Umbilical cord (tissue), 2 donors: Measurements from ENCODE around the gene KRT73. TPM values are rescaled to one million over a fixed set of nuclear protein-coding genes. Genes with fewer than 3 reads are reported as not detected.
"Not testable (repeated sequence)": the region's sequence is repeated elsewhere in the genome, so short reads cannot be mapped to it uniquely, and the experiment has no call there.

Experiments
- DNase-seq: peaks from one replicate; pipeline ENCODE4 v3.0.0-alpha.2; 2015; ENCODE audit warnings: low spot score
- total RNA-seq: library from RNA; depleted of rRNA; stranded (reverse); fragments of >200 nt; gene quantifications from one replicate; pipeline ENCODE4 v1.2.3, GENCODE V29; 2014; ENCODE audit warnings: low replicate concordance; ENCODE audit not compliant: insufficient read depth

The KRT73 gene
- total RNA-seq, 1 donor from 2014 or later = not detected

GRCh38 chr12:52601671-52602070, 16.7 kb downstream of the KRT73 start:
- DNase-seq = no peak

DNA sequence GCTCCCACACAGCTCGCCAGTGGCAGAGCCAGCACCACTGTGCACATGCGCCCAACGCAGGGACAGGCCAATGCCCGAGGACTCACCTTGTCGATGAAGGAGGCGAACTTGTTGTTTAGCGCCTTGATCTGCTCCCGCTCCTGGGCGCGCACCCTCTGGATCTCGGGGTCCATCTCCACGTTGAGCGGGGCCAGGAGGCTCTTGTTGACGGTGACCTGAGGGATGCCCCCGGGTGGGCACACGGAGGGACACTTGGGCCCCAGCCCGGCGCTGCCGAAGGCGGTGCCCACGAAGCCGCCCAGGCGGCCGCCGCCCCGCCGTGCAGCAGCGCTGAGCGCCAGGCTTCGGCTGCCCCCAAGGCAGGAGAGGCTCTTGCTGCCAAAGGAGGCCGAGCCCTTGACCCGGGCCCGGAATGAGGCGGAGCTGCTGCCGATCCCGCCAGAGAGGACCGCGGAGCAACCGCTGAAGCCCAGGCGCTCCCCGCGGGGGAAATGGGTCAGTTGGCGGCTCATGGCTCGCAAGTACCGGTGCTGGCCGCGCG, 17.3 kb downstream of the KRT73 start, which contains the start of gene KRT72:
KRT72 (minus strand) TSS at position 523 of the 541 bp plus-strand sequence; CDS start at position 512, 11 bp downstream.
- DNase-seq = no peak

DNA sequence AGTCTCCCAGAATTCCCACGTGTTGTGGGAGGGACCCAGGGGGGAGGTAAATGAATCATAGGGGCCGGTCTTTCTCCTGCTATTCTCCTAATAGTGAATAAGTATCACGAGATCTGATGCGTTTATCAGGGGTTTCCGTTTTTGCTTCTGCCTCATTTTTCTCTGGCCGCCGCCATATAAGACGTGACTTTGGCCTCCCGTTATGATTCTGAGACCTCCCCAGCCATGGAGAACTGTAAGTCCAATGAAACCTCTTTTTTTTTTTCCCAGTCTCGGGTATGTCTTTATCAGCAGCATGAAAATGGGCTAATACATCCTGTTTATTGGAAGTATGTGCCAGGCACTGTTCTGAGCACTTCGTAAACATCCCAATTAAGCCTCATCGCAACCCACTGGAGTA, 17.9 kb downstream of the KRT73 start:
- DNase-seq = no peak

- no peak for DNase-seq
Observed at GRCh38 chr12:52600071-52600470, 18.3 kb downstream of the KRT73 start.

- no peak for DNase-seq
Observed at GRCh38 chr12:52598966-52599365, 19.4 kb downstream of the KRT73 start.

DNA sequence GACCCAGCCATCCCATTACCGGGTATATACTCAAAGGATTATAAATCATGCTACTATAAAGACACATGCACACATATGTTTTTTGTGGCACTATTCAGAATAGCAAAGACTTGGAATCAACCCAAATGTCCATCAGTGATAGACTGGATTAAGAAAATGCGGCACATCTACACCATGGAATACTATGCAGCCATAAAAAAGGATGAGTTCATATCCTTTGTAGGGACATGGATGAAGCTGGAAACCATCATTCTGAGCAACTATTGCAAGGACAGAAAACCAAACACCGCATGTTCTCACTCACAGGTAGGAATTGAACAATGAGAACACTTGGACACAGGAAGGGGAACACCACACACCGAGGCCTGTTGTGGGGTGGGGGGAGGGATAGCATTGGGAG, 24.1 kb downstream of the KRT73 start:
- DNase-seq = not testable (repeated sequence)

DNA sequence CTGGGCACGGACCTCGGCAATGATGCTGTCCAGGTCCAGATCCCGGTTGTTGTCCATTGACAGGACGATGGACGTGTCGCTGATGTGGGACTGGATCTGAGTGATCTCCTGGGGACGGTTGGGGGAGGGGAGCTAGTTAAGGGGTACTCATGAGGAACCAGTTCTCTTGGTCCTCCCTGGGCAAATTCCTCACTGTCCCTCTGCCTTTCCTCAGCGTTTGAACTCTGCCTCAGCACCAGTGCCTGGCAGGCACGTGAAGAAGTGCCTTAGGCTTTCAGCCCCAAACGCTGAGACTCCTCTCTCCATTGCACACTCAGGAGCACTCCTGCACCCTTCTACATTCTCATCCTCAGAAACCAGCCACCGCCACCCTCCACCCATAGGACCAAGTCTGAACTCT, 26.8 kb downstream of the KRT73 start:
- DNase-seq = no peak

DNA sequence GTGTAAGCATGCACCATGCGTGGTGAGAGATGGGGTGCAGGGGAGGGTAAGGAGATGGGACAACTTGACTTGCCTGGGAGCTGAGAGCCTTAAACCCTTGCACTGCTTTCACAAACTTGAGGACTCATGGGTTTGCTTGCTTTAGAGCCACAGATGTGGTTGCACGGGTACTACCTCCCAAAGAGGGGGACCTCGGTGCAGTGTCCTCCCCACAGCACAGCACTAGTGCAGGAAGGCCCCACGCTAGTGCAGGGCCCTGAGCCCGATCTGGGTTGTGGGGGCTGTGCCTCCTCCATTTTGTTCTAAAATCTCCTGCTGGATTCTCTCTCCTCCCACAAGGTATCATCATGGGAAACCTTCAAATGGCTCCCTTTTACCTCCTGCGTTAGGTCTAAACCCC, 28.3 kb downstream of the KRT73 start:
- DNase-seq = no peak

DNA sequence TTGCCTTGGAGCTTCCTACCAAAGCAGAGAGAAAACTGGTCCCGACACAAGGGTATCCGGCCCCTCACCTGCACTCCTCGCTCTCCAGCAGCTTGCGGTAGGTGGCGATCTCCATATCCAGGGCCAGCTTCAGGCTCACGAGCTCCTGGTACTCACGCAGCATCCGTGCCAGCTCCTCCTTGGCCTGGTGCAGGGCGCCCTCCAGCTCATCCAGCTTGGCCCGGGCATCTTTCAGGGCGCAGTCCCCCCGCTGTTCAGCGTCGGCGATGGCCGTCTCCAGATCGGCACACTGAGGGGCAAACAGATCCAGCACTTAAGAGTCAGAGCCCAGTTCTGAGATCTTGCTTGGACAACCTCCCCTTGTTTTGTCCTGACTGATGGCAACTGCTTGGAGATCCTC, 30.8 kb downstream of the KRT73 start:
- DNase-seq = no peak

GRCh38 chr12:52585946-52586345, 32.4 kb downstream of the KRT73 start:
- no peak for DNase-seq

GRCh38 chr12:52585066-52585465, 33.3 kb downstream of the KRT73 start:
- DNase-seq = no peak

- no peak for DNase-seq
Observed at GRCh38 chr12:52584156-52584682, 34.1 kb downstream of the KRT73 start.

- peak; percentile 88 for DNase-seq
Observed at GRCh38 chr12:52582971-52583456, 35.3 kb downstream of the KRT73 start.

DNA sequence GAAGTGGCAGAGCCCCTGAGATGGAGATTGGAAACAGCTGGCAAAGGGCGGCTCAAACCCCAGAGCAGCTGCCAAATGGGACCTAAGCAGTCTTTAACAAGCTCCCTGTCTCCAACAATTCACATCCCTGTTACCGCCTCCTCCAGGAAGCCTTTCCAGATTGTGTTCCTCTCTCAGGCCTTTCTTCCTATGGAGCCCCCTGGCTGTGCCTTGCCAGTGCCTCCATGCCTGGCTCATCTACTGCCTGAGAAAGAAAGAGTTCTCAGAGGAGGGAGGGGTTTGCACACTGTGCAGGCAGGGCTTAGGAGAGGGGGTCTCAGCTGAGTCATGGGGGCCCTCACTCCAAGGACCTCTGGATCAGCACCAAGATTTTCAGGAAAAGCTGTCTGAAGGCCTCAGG, 35.9 kb downstream of the KRT73 start:
- DNase-seq = no peak

- peak; percentile 39 for DNase-seq
Observed at GRCh38 chr12:52581481-52581880, 36.9 kb downstream of the KRT73 start.

DNA sequence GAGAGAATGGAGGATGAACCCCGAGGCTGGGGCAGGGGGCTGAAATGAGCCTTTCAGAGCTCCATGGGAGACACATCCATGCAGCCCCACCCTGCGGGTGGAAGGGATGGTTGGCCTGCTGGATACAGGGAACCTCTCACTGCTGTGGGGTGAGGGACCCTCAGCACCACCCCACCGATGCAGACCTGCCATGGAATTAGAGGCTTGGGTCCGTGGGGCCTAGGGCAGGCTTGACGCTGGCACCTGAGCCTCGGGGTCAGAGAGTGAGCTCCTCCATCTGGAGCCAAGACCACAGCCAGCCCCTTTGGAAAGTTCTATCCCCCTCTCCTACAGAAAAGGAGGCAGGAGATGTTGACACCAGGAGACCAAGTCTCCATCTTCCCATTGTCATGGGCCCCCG, 37.3 kb downstream of the KRT73 start:
- no peak for DNase-seq

- DNase-seq = no peak
Observed at GRCh38 chr12:52580496-52580895, 37.9 kb downstream of the KRT73 start.

GRCh38 chr12:52579468-52580465, 38.6 kb downstream of the KRT73 start:
- DNase-seq = peak; percentile 65

DNA sequence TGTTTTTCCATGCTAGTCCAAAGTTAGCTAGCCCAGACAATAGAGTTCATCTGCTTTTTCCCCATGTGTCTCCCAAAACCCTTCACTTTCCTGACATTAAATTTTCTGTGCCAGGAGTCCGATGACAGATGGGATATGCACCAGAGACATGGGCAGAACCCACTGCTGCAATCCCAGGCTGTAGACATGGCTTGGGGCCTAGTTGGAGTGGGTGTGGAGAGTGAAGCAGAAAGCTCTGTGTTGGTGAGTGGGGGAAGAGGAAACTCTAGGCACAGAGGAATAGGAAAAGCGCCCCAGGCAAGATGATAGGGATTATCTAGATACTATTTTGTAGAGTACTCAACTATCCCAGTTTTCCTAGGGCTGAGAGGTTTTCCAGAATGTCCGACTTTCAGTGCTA, 39.9 kb downstream of the KRT73 start:
- DNase-seq = peak; percentile 68

- DNase-seq = no peak
Observed at GRCh38 chr12:52577316-52577715, 41.0 kb downstream of the KRT73 start.

DNA sequence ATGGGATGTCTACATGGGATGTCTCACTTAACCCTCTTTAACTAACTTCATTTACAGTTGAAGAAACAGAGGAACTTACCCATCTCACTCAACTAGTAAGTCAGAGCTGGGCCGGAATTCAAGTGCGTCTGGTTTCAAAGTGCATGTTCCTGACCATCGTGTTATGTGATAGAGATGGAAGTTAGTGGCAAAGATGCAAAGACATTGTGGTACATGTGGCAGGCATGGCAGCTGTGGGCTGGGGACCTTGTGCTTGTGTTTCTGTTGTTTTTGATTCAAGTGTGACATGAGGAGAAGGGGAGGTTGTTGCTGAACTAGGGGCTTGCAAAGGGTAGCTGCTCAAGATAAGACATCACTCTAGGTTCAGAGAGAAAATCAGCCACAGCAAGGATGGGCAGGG, 42.4 kb downstream of the KRT73 start:
- no peak for DNase-seq

DNA sequence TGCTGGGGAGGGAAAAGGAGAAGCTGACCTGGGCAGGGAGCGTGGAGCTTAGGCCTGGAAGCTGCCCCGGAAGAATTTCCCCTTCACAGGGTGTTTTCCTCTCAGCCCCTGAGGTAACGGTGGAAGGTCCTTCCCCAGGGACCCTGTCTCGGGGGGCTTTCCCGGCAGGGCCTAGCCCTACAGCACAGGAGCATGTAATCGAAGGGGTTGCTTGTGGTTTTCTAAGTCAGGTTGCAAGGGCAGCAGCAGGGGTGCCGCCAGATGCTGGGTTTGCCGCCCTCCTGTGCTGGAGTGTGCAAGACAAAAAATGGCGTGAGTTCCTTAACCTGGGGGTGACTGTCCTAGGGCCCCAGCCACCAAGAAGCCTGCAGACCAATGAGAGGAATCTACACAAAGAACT, 43.1 kb downstream of the KRT73 start:
- DNase-seq = no peak

DNA sequence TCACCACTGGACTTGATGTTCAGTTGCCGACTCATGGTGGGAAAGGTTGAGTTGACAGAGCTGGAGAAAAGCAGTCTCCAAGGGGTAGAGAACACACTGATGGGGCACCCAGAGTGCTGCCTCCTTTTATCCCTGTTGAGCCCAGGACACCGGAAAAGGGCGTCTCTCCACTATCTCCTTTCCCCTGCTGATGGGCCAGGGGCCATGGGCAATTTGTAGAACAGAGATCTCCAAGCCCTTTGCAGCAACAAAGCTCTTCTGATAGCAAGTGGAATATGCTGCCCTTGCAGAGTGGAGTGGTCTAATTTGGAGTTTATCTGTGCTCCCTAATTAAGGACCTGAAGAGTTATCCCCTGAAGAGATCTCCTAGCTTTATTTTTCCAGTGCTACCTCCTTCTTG, 44.6 kb downstream of the KRT73 start, which contains the start of gene KRT74:
KRT74 (minus strand) TSS at position 101 of the 400 bp plus-strand sequence; CDS start at position 35, 66 bp downstream.
- DNase-seq = no peak
